Adrenal gland (tissue), 12 donors: ENCODE data around the gene CATSPER4. TPM values are rescaled to one million over a fixed set of nuclear protein-coding genes. Genes with fewer than 3 reads are reported as not detected.

Experiments used
- DNase-seq, 7 donors: peaks; one replicate each; pipeline ENCODE4 v3.0.0-alpha.2; 2019 to 2020
- H3K27ac ChIP-seq, 5 donors: fragments of 200-600 bp; sonication (generic) in 4 of 5; 1 replicate in 3 of 5; 2 replicates in 2 of 5; pipeline versions ENCODE4 v1.5.1 to v1.8.0; 2016 to 2020; ENCODE audit warnings: mild to moderate bottlenecking in 1 of 5
- H3K27me3 ChIP-seq: fragments of 200-600 bp; 2 replicates; pipeline ENCODE4 v1.8.0; 2021
- H3K36me3 ChIP-seq, 2 donors: fragments of 200-600 bp; replicated peaks in 1 of 2; 1 replicate in 1 of 2; 2 replicates in 1 of 2; pipeline versions ENCODE4 v1.5.1 to v1.8.0; 2018 to 2022
- H3K4me1 ChIP-seq, 2 donors: fragments of 200-600 bp; replicated peaks in 1 of 2; 1 replicate in 1 of 2; 2 replicates in 1 of 2; pipeline versions ENCODE4 v1.5.1 to v1.8.0; 2018 to 2021
- H3K4me3 ChIP-seq, 4 donors: fragments of 200-600 bp; sonication (generic) in 3 of 4; one replicate each; pipeline ENCODE4 v1.5.1; 2016 to 2018
- H3K9me3 ChIP-seq, 3 donors: fragments of 200-600 bp; sonication (generic) in 1 of 3; replicated peaks in 1 of 3; 1 replicate in 2 of 3; 2 replicates in 1 of 3; pipeline versions ENCODE4 v1.5.1 to v1.8.0; 2016 to 2021
- CTCF ChIP-seq, 6 experiments: fragments of 450-650 bp in 4 of 6; fragments of 200-600 bp in 2 of 6; sonication (generic) in 1 of 6; IDR thresholded peaks; 1 replicate in 5 of 6; 2 replicates in 1 of 6; pipeline versions ENCODE4 v1.5.1 to v1.8.0; 2016 to 2021; ENCODE audit warnings: antibody characterized with exemption in 6 of 6, mild to moderate bottlenecking in 2 of 6, moderate library complexity in 1 of 6
- POLR2A ChIP-seq, 2 donors: fragments of 450-650 bp; IDR thresholded peaks; one replicate each; pipeline ENCODE4 v1.6.1; 2017; ENCODE audit warnings: antibody characterized with exemption in 2 of 2, mild to moderate bottlenecking in 2 of 2, moderate library complexity in 1 of 2
- WGBS, 4 donors: extraction: QIAGEN DNeasy Blood & Tissue Kit in 2 of 4; methylation state at CpG; one replicate each; pipeline versions ENCODE4 v1.1.5 to v1.1.7; 2013 to 2017; 5-methylcytosine and 5-hydroxymethylcytosine counted together
- intact Hi-C, 2 donors: fragments of 100-400 bp; cut with DNase I; formaldehyde crosslinking; loops; one replicate each; pipeline versions ENCODE4 v1.14.1 to v1.15.0; 2022 to 2023
- polyA plus RNA-seq, 3 donors: library from polyadenylated mRNA; stranded (reverse); fragments of 200-250 nt in 2 of 3; fragments of 350-450 nt in 1 of 3; fragmentation: Illumina TruSeq in 1 of 3; extraction: RNeasy Lipid Tissue Mini Kit (QIAGEN cat#74804) in 1 of 3; gene quantifications; one replicate each; pipeline ENCODE4 v1.2.3, GENCODE V29; 2013 to 2014
- total RNA-seq, 9 donors: library from RNA; depleted of rRNA in 4 of 9; stranded (reverse); fragments of >200 nt in 4 of 9; fragments of 120-200 nt in 1 of 9; fragmentation: NEBNext Ultra II Directional in 1 of 9; extraction: Animal tissue kit (Norgen Biotek cat#: 25700) in 1 of 9; gene quantifications; one replicate each; pipeline versions ENCODE4 v1.1.0 to v1.2.4, GENCODE V29; 2013 to 2023
- donor health status: healthy with polysubstance abuse.
- donor health status: Bipolar disorder and iron deficiency.
- donor health status: DM: yes; HTN: yes; CAD: no.
- donor health status: DM: no; HTN: no; CAD: no.
- donor health status: DM: no; HTN: no; CAD: no.
- donor health status: DM: yes; HTN: yes; CAD: no.

Gene CATSPER4
- total and polyA plus RNA-seq, 12 donors, result not detected

GRCh38 chr1:26175346-26175745, 15.1 kb upstream of the CATSPER4 start:
- no peak for DNase-seq
- intact Hi-C loops, result no loop called here
- TF ChIP-seq POLR2A (IDR thresholded peaks at IDR 0.05) (no peak), CTCF (IDR thresholded peaks at IDR 0.05) (no peak)

DNA sequence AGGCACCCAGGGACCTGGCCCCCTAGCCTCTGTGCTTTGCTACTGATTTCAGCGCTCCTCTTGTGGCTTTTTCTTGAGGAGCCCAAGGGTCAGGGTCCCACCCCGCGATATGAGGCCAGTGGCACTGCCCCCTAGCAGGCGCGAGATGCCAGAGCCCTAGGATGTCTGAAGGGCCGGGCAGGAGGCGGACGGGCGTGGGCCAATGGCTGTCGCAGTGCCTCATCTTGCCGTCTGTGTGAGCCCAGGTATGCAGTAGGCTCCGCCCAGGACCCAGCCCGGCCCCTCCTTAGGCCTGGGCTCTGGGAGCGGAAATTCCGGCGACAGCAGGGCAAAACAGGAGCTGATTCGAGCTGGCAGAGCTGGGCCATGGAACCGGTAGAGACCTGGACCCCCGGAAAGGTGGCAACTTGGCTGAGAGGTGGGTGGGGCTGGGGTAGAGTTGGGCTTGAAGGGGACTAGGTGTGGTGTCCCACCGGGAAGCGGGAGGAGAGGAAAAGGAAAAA, 13.2 kb upstream of the CATSPER4 start, which contains the start of gene CNKSR1:
Gene CNKSR1, plus strand, starts transcription at position 310 of the 503 bp plus-strand sequence. Its CDS starts 57 bp downstream, at position 367.
- Histone ChIP-seq H3K36me3 (no peaks in the 10 kb centered on the region), H3K27ac (no peak within 1 kb of the TSS), H3K9me3 (no peaks in the 10 kb centered on the region), H3K27me3 (no peaks in the 10 kb centered on the region), H3K4me1 (no peaks in the 10 kb centered on the region), H3K4me3 (no peak within 1 kb of the TSS)
- intact Hi-C loops, result no loop called here
- WGBS, 4 donors, result 65 to 70% (median 66%) methylated on average over 13 to 21 of the region's 21 CpGs
- TF ChIP-seq POLR2A (IDR thresholded peaks at IDR 0.05) (no peak), CTCF (IDR thresholded peaks at IDR 0.05) (no peak)
- no peak for DNase-seq

More at GRCh38 chr1:26175346-26175745, 15.1 kb upstream of the CATSPER4 start:
- H3K4me3 ChIP-seq, result no peak overlapping the region
- no peaks in the 10 kb centered on the region for H3K27me3 ChIP-seq
- H3K4me1 ChIP-seq, result peaks cover 4 to 6% of the 10 kb centered on the region in 2 donors
- no peak overlapping the region for H3K27ac ChIP-seq
- no peaks in the 10 kb centered on the region for H3K36me3 ChIP-seq
- WGBS, 4 donors, result 88 to 96% (median 93%) methylated on average over 8 of the region's 8 CpGs
- H3K9me3 ChIP-seq, result no peaks in the 10 kb centered on the region

- no peak for TF ChIP-seq CTCF (IDR thresholded peaks at IDR 0.05)
- TF ChIP-seq POLR2A (IDR thresholded peaks at IDR 0.05), result no peak
- no peak for DNase-seq
- Histone ChIP-seq H3K9me3 (no peaks in the 10 kb centered on the region), H3K27me3 (no peaks in the 10 kb centered on the region), H3K36me3 (no peaks in the 10 kb centered on the region), H3K4me1 (no peaks in the 10 kb centered on the region), H3K27ac (no peak overlapping the region), H3K4me3 (no peak overlapping the region)
- intact Hi-C loops, result no loop called here
- 59 to 72% (median 70%) methylated on average over 3 to 4 of the region's 4 CpGs for WGBS, 4 donors
Measured at GRCh38 chr1:26180010-26180506, 10.3 kb upstream of the CATSPER4 start.

DNA sequence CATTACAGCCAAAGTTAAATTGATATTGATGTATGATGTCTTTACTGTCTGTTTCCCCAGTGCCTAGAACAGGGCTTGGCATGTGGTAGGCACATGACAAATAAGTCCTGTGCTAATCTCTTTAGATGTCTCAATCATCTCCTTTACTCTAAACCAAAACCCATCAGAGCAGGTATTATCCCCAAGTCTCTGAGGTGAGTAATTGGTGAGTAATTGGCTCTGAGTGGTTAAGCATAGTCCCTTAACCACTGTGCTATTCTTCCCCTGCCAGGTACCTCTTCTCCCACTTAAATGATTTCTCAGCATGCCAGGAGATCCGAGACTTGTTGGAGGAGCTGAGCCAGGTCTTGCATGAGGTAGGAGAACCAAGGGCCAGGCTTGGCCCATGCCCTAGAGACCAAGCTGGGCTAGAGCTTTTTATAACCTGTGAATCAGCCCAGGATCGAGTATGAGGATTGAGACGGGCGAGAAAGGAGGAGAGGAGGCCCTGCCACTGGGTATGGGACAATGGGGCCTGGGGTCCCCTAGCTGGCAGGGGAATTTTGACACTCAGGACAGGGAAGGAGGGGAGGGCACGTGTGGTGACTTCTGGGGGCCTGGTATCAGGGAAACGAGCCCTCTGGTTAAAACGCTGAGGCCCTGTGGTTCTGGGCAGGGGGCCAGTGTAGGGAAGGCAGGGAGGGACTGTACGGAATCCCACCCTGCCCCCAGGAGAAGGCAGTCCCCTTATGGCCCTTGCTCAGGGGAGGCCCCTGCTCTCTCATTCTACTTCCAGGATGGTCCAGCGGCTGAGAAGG, 8.6 kb upstream of the CATSPER4 start:
- TF ChIP-seq POLR2A (IDR thresholded peaks at IDR 0.05), result no peak
- no peak for TF ChIP-seq CTCF (IDR thresholded peaks at IDR 0.05)
- Histone ChIP-seq H3K36me3 (no peaks in the 10 kb centered on the region), H3K27ac (no peak overlapping the region), H3K27me3 (no peaks in the 10 kb centered on the region), H3K4me3 (no peak overlapping the region), H3K9me3 (no peaks in the 10 kb centered on the region), H3K4me1 (no peaks in the 10 kb centered on the region)
- intact Hi-C loops, result no loop called here
- 70 to 82% (median 75%) methylated on average over 9 of the region's 9 CpGs for WGBS, 4 donors
- DNase-seq, result no peak
